SU-DHL-6 (cell line): ENCODE results near the gene EYS.

Source experiments
- H2AFZ ChIP-seq: fragments of 200-600 bp; sonication (generic); 2 replicates; pipeline ENCODE4 v1.6.1; 2014; ENCODE audit warnings: low read depth, mild to moderate bottlenecking, moderate library complexity, mixed read lengths, antibody characterized with exemption, low read length; ENCODE audit not compliant: severe bottlenecking
- H3F3A ChIP-seq: fragments of 200-600 bp; shearing (Covaris generic); 2 replicates; pipeline ENCODE4 v1.6.0; 2016; ENCODE audit warnings: antibody characterized with exemption, mild to moderate bottlenecking; ENCODE audit not compliant: insufficient read depth
- H3K27ac ChIP-seq: fragments of 200-600 bp; sonication (generic); 2 replicates; pipeline ENCODE4 v1.5.1; 2016; ENCODE audit warnings: low read depth, mild to moderate bottlenecking, low read length, moderate library complexity, mixed read lengths
- H3K27me3 ChIP-seq: fragments of 200-600 bp; sonication (generic), shearing (Covaris generic); 2 replicates; pipeline ENCODE4 v1.6.0; 2014; ENCODE audit warnings: mild to moderate bottlenecking, low read length
- H3K36me3 ChIP-seq: fragments of 200-600 bp; sonication (generic); 2 replicates; pipeline ENCODE4 v1.6.1; 2014; ENCODE audit warnings: mild to moderate bottlenecking, low read length, mixed read lengths
- H3K4me2 ChIP-seq: fragments of 300-600, 200-600 bp; shearing (Covaris generic), sonication (generic); 2 replicates; pipeline ENCODE4 v1.6.0; 2014; ENCODE audit warnings: low read length, low read depth, mild to moderate bottlenecking; ENCODE audit not compliant: poor library complexity, severe bottlenecking
- H3K4me3 ChIP-seq: fragments of 200-600 bp; sonication (generic); 2 replicates; pipeline ENCODE4 v1.5.1; 2014; ENCODE audit warnings: antibody characterized with exemption, low read length, mild to moderate bottlenecking, mixed read lengths; ENCODE audit not compliant: insufficient read depth, poor library complexity, severe bottlenecking
- H3K79me2 ChIP-seq: fragments of 200-600 bp; sonication (generic); 2 replicates; pipeline ENCODE4 v1.6.1; 2014; ENCODE audit warnings: mild to moderate bottlenecking, low read length, moderate library complexity; ENCODE audit not compliant: insufficient read depth
- H3K9ac ChIP-seq: fragments of 200-600 bp; sonication (generic); 2 replicates; pipeline ENCODE4 v1.7.0; 2014; ENCODE audit warnings: mild to moderate bottlenecking, low read length
- H3K9me2 ChIP-seq: fragments of 200-600 bp; sonication (generic); replicated peaks from 2 replicates; pipeline ENCODE4 v1.6.1; 2014; ENCODE audit warnings: low read length; ENCODE audit not compliant: insufficient read depth
- H3K9me3 ChIP-seq: fragments of 200-600 bp; sonication (generic); 2 replicates; pipeline ENCODE4 v1.6.1; 2014; ENCODE audit warnings: low read length, mixed read lengths; ENCODE audit not compliant: insufficient read depth
- H4K20me1 ChIP-seq: fragments of 200-600 bp; sonication (generic); 2 replicates; pipeline ENCODE4 v1.6.1; 2014; ENCODE audit warnings: low read depth, mild to moderate bottlenecking, antibody characterized with exemption, low read length, moderate library complexity, mixed read lengths
- CTCF ChIP-seq: fragments of 200-600 bp; sonication (generic); IDR thresholded peaks from one replicate; pipeline ENCODE4 v1.5.1; 2017; ENCODE audit warnings: antibody characterized with exemption, mild to moderate bottlenecking, low read length, moderate library complexity; ENCODE audit not compliant: insufficient read depth, poor library complexity, severe bottlenecking
- EZH2phosphoT487 ChIP-seq: fragments of 200-600 bp; sonication (generic), shearing (Covaris generic); conservative IDR thresholded peaks from 2 replicates; pipeline ENCODE4 v1.6.1; 2018; ENCODE audit warnings: mild to moderate bottlenecking, antibody characterized with exemption, low read length, moderate library complexity, mixed read lengths

Gene EYS

GRCh38 chr6:64696053-64696452 is 1011.0 kb downstream of the EYS start:
- Histone ChIP-seq H3K9me2 (no peaks in the 10 kb centered on the region), H3F3A (no peaks in the 10 kb centered on the region), H3K27ac (no peak overlapping the region), H3K4me2 (no peak overlapping the region), H3K9ac (no peak overlapping the region), H4K20me1 (no peaks in the 10 kb centered on the region), H2AFZ (no peak overlapping the region), H3K36me3 (0 out of 2 replicates have a peak, but pooled peaks cover 2% of the 10 kb centered on the region), H3K79me2 (no peaks in the 10 kb centered on the region), H3K27me3 (no peaks in the 10 kb centered on the region), H3K4me3 (no peak overlapping the region), H3K9me3 (no peaks in the 10 kb centered on the region)
- TF ChIP-seq CTCF (no peak), EZH2phosphoT487 (no peak)

- Histone ChIP-seq H3F3A (no peaks in the 10 kb centered on the region), H2AFZ (no peak overlapping the region), H3K36me3 (0 out of 2 replicates have a peak, but pooled peaks cover 2% of the 10 kb centered on the region), H4K20me1 (no peaks in the 10 kb centered on the region), H3K9ac (no peak overlapping the region), H3K27ac (no peak overlapping the region), H3K79me2 (no peaks in the 10 kb centered on the region), H3K4me2 (no peak overlapping the region), H3K4me3 (no peak overlapping the region), H3K27me3 (no peaks in the 10 kb centered on the region), H3K9me3 (no peaks in the 10 kb centered on the region), H3K9me2 (no peaks in the 10 kb centered on the region)
- TF ChIP-seq EZH2phosphoT487, result no peak
- TF ChIP-seq CTCF, result no peak
Observed at GRCh38 chr6:64694356-64694755, 1012.7 kb downstream of the EYS start.

DNA sequence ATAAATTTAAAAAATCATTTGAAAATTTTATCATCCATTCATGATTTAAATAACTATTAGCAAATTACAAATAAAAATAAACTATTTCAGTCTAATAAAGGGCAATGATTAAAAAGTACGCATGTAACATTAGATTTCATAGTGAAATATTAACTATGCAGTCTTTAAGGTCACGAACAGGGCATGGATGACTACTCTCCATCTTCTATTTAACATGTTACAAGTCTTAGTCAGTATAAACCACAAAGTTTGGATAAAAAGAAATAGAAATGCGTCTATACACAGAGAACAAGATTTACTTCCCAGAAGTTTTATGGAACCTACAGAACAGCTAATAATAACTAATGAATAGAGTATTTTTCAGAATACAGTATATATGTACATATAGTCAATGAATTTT is 1016.0 kb downstream of the EYS start:
- Histone ChIP-seq H3K27ac (no peak overlapping the region), H3K9me3 (no peaks in the 10 kb centered on the region), H2AFZ (no peak overlapping the region), H3K27me3 (no peaks in the 10 kb centered on the region), H3K9ac (no peak overlapping the region), H3K9me2 (no peaks in the 10 kb centered on the region), H4K20me1 (no peaks in the 10 kb centered on the region), H3K4me2 (no peak overlapping the region), H3K36me3 (0 out of 2 replicates have a peak, but pooled peaks cover 2% of the 10 kb centered on the region), H3K79me2 (no peaks in the 10 kb centered on the region), H3K4me3 (no peak overlapping the region), H3F3A (no peaks in the 10 kb centered on the region)
- TF ChIP-seq EZH2phosphoT487, result no peak
- no peak for TF ChIP-seq CTCF
